Heart left ventricle (tissue), 16 donors: Measurements from ENCODE around the gene CTBP1. TPM values are rescaled to one million over a fixed set of nuclear protein-coding genes. Genes with fewer than 3 reads are reported as not detected.

Experiments used
- ATAC-seq, 4 donors: fragments of 200-7000 bp; cut with Tn5 transposase; one replicate each; pipeline ENCODE4 v1.9.1; 2020 to 2022; ENCODE audit warnings: moderate library complexity in 4 of 4, mild to moderate bottlenecking in 3 of 4, moderate number of reproducible peaks in 1 of 4
- DNase-seq, 5 donors: peaks; one replicate each; pipeline ENCODE4 v3.0.0-alpha.2; 2020
- H3K27ac ChIP-seq, 12 donors: fragments of 200-600 bp; sonication (generic) in 4 of 12; one replicate each; pipeline versions ENCODE4 v1.5.0 to v1.8.0; 2016 to 2022; ENCODE audit warnings: mild to moderate bottlenecking in 2 of 12
- H3K27me3 ChIP-seq, 9 donors: fragments of 200-600 bp; sonication (generic) in 2 of 9; one replicate each; pipeline versions ENCODE4 v1.5.1 to v1.8.0; 2016 to 2022; ENCODE audit warnings: mild to moderate bottlenecking in 3 of 9
- H3K36me3 ChIP-seq, 9 donors: fragments of 200-600 bp; sonication (generic) in 2 of 9; one replicate each; pipeline versions ENCODE4 v1.5.0 to v1.8.0; 2018 to 2022; ENCODE audit warnings: mild to moderate bottlenecking in 2 of 9
- H3K4me1 ChIP-seq, 12 donors: fragments of 200-600 bp; sonication (generic) in 4 of 12; one replicate each; pipeline versions ENCODE4 v1.5.0 to v1.8.0; 2016 to 2022; ENCODE audit warnings: mild to moderate bottlenecking in 3 of 12
- H3K4me3 ChIP-seq, 12 donors: fragments of 200-600 bp; sonication (generic) in 4 of 12; one replicate each; pipeline versions ENCODE4 v1.5.0 to v1.8.0; 2017 to 2022; ENCODE audit warnings: mild to moderate bottlenecking in 9 of 12, moderate library complexity in 4 of 12
- H3K9me3 ChIP-seq, 12 donors: fragments of 200-600 bp; sonication (generic) in 4 of 12; one replicate each; pipeline versions ENCODE4 v1.5.0 to v1.8.0; 2016 to 2022; ENCODE audit warnings: mild to moderate bottlenecking in 1 of 12
- POLR2A ChIP-seq, 2 donors: fragments of 450-650 bp; IDR thresholded peaks; one replicate each; pipeline ENCODE4 v1.6.1; 2017; ENCODE audit warnings: antibody characterized with exemption in 2 of 2, mild to moderate bottlenecking in 2 of 2, moderate library complexity in 2 of 2
- WGBS, 4 donors: extraction: QIAGEN DNeasy Blood & Tissue Kit in 2 of 4; methylation state at CpG; one replicate each; pipeline versions ENCODE4 v1.1.5 to v1.1.7; 2013 to 2018; 5-methylcytosine and 5-hydroxymethylcytosine counted together
- intact Hi-C, 10 donors: fragments of 100-400 bp; cut with DNase I; formaldehyde crosslinking; loops; one replicate each; pipeline versions ENCODE4 v1.11.1 to v1.14.2; 2022
- polyA plus RNA-seq, 2 donors: library from polyadenylated mRNA; stranded (reverse); fragments of 200-250 nt; gene quantifications; one replicate each; pipeline ENCODE4 v1.2.3, GENCODE V29; 2013
- total RNA-seq, 9 donors: library from RNA; depleted of rRNA in 2 of 9; stranded (reverse); fragments of >200 nt in 2 of 9; fragmentation: NEBNext Ultra II Directional in 3 of 9; extraction: Animal tissue kit (Norgen Biotek cat#: 25700) in 3 of 9; gene quantifications; one replicate each; pipeline versions ENCODE4 v1.1.0 to v1.2.4, GENCODE V29; 2016 to 2023
- TF ChIP-seq, protein P1 (sequence below), 12 donors: fragments of 200-600 bp; sonication (generic) in 4 of 12; IDR thresholded peaks; one replicate each; pipeline versions ENCODE4 v1.5.0 to v1.8.0; 2018 to 2022; ENCODE audit warnings: antibody characterized with exemption in 12 of 12, mild to moderate bottlenecking in 5 of 12
- donor health status: ischemic (EF 13 %, LVEDD 7.1; RV severe dilation, severe dysfunction).
- donor health status: healthy with polysubstance abuse.
- donor health status: DM: no; HTN: yes; CAD: no.
- donor health status: DM: no; HTN: no; CAD: no.
- donor health status: ischemic (EF 25% LVEDD 6.9; RV normal size, moderate dysfunction).
- donor health status: ischemic (EF 25% LVEDD 5.7; RV mildly dilated, moderate dysfunction).
- donor health status: healthy.
- donor health status: DM: yes; HTN: yes; CAD: no.
- donor health status: ischemic (EF 35%, LVEDD 5.7; RV mildly dilated, moderate dysfunction).
- donor health status: nonischemic (EF 11% LVEDD 7.7; RV severe dilation, severe dysfunction).
- donor health status: DM: yes; HTN: yes; CAD: no.
- donor health status: PGD.
- donor health status: ischemic (EF 29% LVEDD 5.4; RV normal size, mild dysfunction).
- donor health status: nonischemic (EF 23%, LVEDD 6.1; RV moderate dilation, normal function).

CTBP1 gene
- total and polyA plus RNA-seq, 11 donors: 92.0 to 165 (median 128) TPM

DNA sequence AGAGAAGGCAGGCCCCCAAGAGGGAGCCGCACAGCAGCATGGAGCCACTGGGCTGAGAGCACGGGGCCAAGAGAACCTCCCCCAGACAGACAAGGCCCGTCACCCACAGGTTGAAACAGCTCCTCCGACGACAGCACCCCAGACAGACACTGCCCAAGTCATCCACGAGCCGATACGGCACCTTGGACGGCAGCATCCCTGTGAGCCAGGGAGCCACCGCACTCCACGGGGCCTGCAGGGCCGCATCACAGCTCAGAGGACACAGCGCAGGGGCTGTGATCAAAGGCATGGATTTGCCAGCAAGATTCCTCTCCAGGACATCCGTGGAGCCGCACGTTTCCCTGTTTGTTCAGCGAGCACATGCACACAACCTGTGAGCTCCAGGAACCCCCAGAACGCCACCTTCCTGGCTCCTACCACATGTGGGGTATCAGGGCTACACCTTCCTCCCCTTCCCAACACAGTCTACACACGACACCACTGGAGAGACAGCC, 3.9 kb downstream of the CTBP1 start:
- peaks cover 4 to 69% (median 63%) of the 10 kb centered on the region in 12 donors for H3K4me1 ChIP-seq

GRCh38 chr4:1244081-1244977, 4.6 kb downstream of the CTBP1 start:
- WGBS, 4 donors: 41 to 58% (median 53%) methylated on average over 28 to 33 of the region's 33 CpGs
- DNase-seq: peak in 2 of 5 donors; percentile 35 to 61
- Histone ChIP-seq H3K4me1 (peaks cover 4 to 65% (median 59%) of the 10 kb centered on the region in 12 donors), H3K27ac (peak overlapping the region in 2 of 12 donors; percentile 8 to 96), H3K27me3 (no peaks in the 10 kb centered on the region), H3K9me3 (no peaks in the 10 kb centered on the region), H3K36me3 (peaks cover 0 to 20% (median 17%) of the 10 kb centered on the region in 9 donors), H3K4me3 (peak overlapping the region in 1 of 12 donors; percentile 12)
- intact Hi-C loops: loop anchor here in 3 of 10 donors (5.0 to 10.0 kb wide), 3 partner anchors 37 to 80 kb away; no protein-coding TSS in a partner anchor
- ATAC-seq: peak in 1 of 4 donors; percentile 15
- TF ChIP-seq, protein P1, sequence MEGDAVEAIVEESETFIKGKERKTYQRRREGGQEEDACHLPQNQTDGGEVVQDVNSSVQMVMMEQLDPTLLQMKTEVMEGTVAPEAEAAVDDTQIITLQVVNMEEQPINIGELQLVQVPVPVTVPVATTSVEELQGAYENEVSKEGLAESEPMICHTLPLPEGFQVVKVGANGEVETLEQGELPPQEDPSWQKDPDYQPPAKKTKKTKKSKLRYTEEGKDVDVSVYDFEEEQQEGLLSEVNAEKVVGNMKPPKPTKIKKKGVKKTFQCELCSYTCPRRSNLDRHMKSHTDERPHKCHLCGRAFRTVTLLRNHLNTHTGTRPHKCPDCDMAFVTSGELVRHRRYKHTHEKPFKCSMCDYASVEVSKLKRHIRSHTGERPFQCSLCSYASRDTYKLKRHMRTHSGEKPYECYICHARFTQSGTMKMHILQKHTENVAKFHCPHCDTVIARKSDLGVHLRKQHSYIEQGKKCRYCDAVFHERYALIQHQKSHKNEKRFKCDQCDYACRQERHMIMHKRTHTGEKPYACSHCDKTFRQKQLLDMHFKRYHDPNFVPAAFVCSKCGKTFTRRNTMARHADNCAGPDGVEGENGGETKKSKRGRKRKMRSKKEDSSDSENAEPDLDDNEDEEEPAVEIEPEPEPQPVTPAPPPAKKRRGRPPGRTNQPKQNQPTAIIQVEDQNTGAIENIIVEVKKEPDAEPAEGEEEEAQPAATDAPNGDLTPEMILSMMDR (IDR thresholded peaks at IDR 0.05): no peak
- no peak for TF ChIP-seq POLR2A (IDR thresholded peaks at IDR 0.05)

More for the DNA sequence above, 3.9 kb downstream of the CTBP1 start:
- Histone ChIP-seq H3K4me3 (peak overlapping the region in 1 of 12 donors; percentile 12), H3K36me3 (peaks cover 0 to 13% (median 10%) of the 10 kb centered on the region in 9 donors), H3K27ac (peak overlapping the region in 3 of 12 donors; percentile 8 to 97 (median 96)), H3K9me3 (no peaks in the 10 kb centered on the region), H3K27me3 (no peaks in the 10 kb centered on the region)
- TF ChIP-seq POLR2A (IDR thresholded peaks at IDR 0.05): no peak
- TF ChIP-seq, protein P1 (IDR thresholded peaks at IDR 0.05): no peak
- WGBS, 4 donors: 74 to 80% (median 77%) methylated on average over 18 to 19 of the region's 19 CpGs
- DNase-seq (peak in 1 of 5 donors; percentile 6), ATAC-seq (no peak)
- intact Hi-C loops: loop anchor here in 8 of 10 donors (5.0 to 10.0 kb wide), 5 partner anchors 33 to 102 kb away; partner anchors contain the start of gene UVSSA (in 1 of the 8)

DNA sequence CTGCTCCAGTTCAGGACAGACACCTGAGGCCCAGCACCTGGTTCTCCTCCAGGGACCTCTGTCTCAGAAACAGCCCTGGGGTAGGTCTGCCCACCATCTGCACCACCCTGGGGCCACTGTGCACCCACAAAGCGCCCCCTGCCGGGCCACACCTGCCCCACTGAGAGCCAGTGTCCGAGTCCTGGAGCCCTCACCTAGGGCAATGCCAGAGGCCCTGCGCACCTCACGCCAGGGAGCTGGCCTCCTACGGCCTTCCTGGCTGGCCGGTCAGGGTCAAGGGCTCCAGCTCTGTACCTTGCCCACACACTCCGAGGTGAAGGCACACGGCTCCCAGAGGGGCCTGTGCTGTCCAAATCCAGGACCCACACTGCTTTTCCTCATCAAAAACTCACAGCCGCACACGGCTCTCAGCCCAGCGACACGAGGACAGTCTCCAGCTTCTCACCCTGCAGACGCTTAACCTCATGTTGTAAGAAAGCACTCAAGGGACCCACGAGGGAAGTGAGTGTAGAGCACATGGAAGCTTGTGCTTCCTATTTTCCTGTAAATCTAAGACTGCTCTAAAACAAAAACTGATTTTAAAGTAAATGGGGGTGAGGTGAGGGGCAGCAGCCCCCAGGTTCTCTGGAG, 5.4 kb downstream of the CTBP1 start:
- no peaks in the 10 kb centered on the region for H3K27me3 ChIP-seq
- peaks cover 0 to 27% (median 24%) of the 10 kb centered on the region in 9 donors for H3K36me3 ChIP-seq
- ATAC-seq (no peak), DNase-seq (peak in 1 of 5 donors; percentile 61)
- WGBS, 4 donors: 53 to 67% (median 61%) methylated on average over 9 to 15 of the region's 15 CpGs
- no peaks in the 10 kb centered on the region for H3K9me3 ChIP-seq
- intact Hi-C loops: loop anchor here in 3 of 10 donors (5.0 to 10.0 kb wide), 3 partner anchors 36 to 79 kb away; no protein-coding TSS in a partner anchor
- H3K27ac ChIP-seq: peak overlapping the region in 1 of 12 donors; percentile 96
- no peak for TF ChIP-seq POLR2A (IDR thresholded peaks at IDR 0.05)
- TF ChIP-seq, protein P1 (IDR thresholded peaks at IDR 0.05): no peak
- no peak overlapping the region for H3K4me3 ChIP-seq
- peaks cover 4 to 72% (median 60%) of the 10 kb centered on the region in 12 donors for H3K4me1 ChIP-seq
